ENCODE measurements around the gene MDFIC. TPM values are rescaled to one million over a fixed set of nuclear protein-coding genes. Genes with fewer than 3 reads are reported as not detected.

Gene MDFIC
- total RNA-seq, 2 experiments from 2014 or later, result 25.9 to 27.1 TPM

DNA sequence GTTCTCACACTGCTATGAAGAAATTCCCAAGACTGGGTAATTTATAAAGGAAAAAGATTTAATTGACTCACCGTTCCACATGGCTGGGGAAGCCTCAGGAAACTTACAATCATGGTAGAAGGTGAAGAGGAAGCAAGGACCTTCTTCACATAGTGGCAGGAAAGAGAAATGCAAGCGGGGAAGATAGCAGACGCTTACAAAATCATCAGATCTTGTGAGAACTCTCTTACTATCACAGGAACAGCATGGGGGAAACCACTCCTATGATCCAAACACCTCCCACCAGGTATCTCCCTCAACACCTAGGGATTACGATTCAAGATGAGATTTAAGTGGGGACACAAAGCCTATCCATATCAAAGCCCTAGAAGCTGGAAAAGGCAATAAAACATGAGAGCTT is 130.8 kb downstream of the MDFIC start:
- no peak overlapping the region for H3K27ac ChIP-seq (ENCODE audit: low read depth in 1 of 2, low read length in 2 of 2)
- intact Hi-C loops (cut with DNase I, micrococcal nuclease), result no loop called here
- Mint-ChIP-seq H3K27me3 (no peaks in the 10 kb centered on the region), H3K36me3 (ENCODE audit: low read depth) (no peaks in the 10 kb centered on the region), H3K27ac (no peak overlapping the region), H3K4me1 (ENCODE audit: low read depth) (no peaks in the 10 kb centered on the region), H3K4me3 (no peak overlapping the region), H3K9me3 (no peaks in the 10 kb centered on the region)
- no peaks in the 10 kb centered on the region for H3K4me1 ChIP-seq (ENCODE audit: insufficient read depth, low read length)
- ATAC-seq (ENCODE audit: poor library complexity) (no peak), DNase-seq (no peak)
- POLR2A ChIA-PET, result no interaction called here
- CTCF ChIA-PET, result no interaction called here
- H3K4me3 ChIP-seq (ENCODE audit: low read length), result no peak overlapping the region
- no peaks in the 10 kb centered on the region for H3K36me3 ChIP-seq (ENCODE audit: insufficient read depth, low read length)
- H3K9me3 ChIP-seq (ENCODE audit: control insufficient read depth in 1 of 2, insufficient read depth in 1 of 2, low read length in 2 of 2), result no peaks in the 10 kb centered on the region
- no peaks in the 10 kb centered on the region for H3K27me3 ChIP-seq (ENCODE audit: control insufficient read depth in 1 of 2, insufficient read depth in 2 of 2, low read length in 2 of 2)
- TF ChIP-seq, protein P1, sequence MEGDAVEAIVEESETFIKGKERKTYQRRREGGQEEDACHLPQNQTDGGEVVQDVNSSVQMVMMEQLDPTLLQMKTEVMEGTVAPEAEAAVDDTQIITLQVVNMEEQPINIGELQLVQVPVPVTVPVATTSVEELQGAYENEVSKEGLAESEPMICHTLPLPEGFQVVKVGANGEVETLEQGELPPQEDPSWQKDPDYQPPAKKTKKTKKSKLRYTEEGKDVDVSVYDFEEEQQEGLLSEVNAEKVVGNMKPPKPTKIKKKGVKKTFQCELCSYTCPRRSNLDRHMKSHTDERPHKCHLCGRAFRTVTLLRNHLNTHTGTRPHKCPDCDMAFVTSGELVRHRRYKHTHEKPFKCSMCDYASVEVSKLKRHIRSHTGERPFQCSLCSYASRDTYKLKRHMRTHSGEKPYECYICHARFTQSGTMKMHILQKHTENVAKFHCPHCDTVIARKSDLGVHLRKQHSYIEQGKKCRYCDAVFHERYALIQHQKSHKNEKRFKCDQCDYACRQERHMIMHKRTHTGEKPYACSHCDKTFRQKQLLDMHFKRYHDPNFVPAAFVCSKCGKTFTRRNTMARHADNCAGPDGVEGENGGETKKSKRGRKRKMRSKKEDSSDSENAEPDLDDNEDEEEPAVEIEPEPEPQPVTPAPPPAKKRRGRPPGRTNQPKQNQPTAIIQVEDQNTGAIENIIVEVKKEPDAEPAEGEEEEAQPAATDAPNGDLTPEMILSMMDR (IDR thresholded peaks at IDR 0.05), result no peak

DNA sequence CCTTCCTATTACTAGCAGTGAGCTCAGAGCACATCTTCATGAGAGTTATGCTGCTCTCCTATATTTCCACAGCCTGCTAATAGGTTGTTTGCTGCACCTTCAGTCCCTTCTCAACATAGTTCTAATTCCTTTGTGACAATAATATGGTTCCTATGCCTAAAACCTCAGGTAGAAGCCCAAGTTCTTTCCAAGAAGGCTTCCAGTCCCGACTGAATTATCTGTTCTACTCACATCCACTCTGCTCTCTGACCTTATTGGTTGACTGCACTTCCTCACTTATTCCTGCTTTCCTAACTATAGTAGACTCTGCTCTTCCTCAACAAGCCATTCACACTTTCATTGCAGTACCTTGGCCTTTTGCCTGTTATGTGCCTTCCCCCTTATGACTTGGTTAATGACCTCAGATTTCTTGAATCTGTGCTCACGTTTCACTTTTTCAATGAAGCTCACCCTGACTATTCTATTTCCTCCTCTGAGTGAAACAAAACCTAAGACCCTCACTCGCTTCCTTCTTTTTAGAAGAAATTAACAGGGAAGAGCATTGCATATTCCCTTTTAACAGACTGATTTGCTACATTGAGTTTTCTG is 132.7 kb downstream of the MDFIC start:
- H3K36me3 Mint-ChIP-seq (ENCODE audit: low read depth), result no peaks in the 10 kb centered on the region
- CTCF ChIA-PET, result no interaction called here
- POLR2A ChIA-PET, result no interaction called here
- DNase-seq, result no peak
- TF ChIP-seq, protein P1 (IDR thresholded peaks at IDR 0.05), result no peak
- H3K27me3 ChIP-seq (ENCODE audit: control insufficient read depth in 1 of 2, insufficient read depth in 2 of 2, low read length in 2 of 2), result no peaks in the 10 kb centered on the region
- H3K27me3 Mint-ChIP-seq, result no peaks in the 10 kb centered on the region
- H3K4me3 ChIP-seq (ENCODE audit: low read length), result no peak overlapping the region
- no peaks in the 10 kb centered on the region for H3K36me3 ChIP-seq (ENCODE audit: insufficient read depth, low read length)
- no peaks in the 10 kb centered on the region for H3K4me1 Mint-ChIP-seq (ENCODE audit: low read depth)
- no peak overlapping the region for H3K27ac ChIP-seq (ENCODE audit: low read depth in 1 of 2, low read length in 2 of 2)
- H3K4me3 Mint-ChIP-seq, result no peak overlapping the region
- H3K4me1 ChIP-seq (ENCODE audit: insufficient read depth, low read length), result no peaks in the 10 kb centered on the region
- no peaks in the 10 kb centered on the region for H3K9me3 ChIP-seq (ENCODE audit: control insufficient read depth in 1 of 2, insufficient read depth in 1 of 2, low read length in 2 of 2)
- H3K27ac Mint-ChIP-seq, result no peak overlapping the region
- no peak for ATAC-seq (ENCODE audit: poor library complexity)
- intact Hi-C loops (cut with DNase I, micrococcal nuclease), result no loop called here
- no peaks in the 10 kb centered on the region for H3K9me3 Mint-ChIP-seq

DNA sequence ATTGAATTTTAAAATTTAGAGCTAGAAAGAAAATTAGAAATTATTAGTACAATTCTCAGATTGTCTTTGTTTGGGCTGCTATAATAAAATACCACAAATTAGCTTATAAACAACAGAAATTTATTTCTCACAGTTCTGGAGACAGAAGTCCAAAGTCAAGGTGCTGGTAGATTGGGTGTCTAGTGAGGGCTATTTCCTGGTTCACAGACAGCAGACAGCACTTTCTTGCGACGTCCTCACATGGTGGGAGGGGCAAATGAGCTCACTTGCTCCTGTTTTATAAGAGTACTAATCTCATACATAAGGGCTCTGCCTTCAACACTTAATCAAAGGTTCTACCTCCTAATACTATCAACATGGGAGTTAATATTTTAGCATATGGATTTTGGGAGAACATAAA is 134.1 kb downstream of the MDFIC start:
- intact Hi-C loops (cut with DNase I, micrococcal nuclease), result no loop called here
- ATAC-seq (ENCODE audit: poor library complexity) (no peak), DNase-seq (no peak)
- H3K27ac Mint-ChIP-seq, result no peak overlapping the region
- no peaks in the 10 kb centered on the region for H3K4me1 Mint-ChIP-seq (ENCODE audit: low read depth)
- no peaks in the 10 kb centered on the region for H3K27me3 Mint-ChIP-seq
- ChIA-PET CTCF (no interaction called here), POLR2A (no interaction called here)
- H3K36me3 ChIP-seq (ENCODE audit: insufficient read depth, low read length), result no peaks in the 10 kb centered on the region
- H3K9me3 Mint-ChIP-seq, result no peaks in the 10 kb centered on the region
- TF ChIP-seq, protein P1 (IDR thresholded peaks at IDR 0.05), result no peak
- H3K27ac ChIP-seq (ENCODE audit: low read depth in 1 of 2, low read length in 2 of 2), result no peak overlapping the region
- H3K4me3 ChIP-seq (ENCODE audit: low read length), result no peak overlapping the region
- no peaks in the 10 kb centered on the region for H3K27me3 ChIP-seq (ENCODE audit: control insufficient read depth in 1 of 2, insufficient read depth in 2 of 2, low read length in 2 of 2)
- H3K4me3 Mint-ChIP-seq, result no peak overlapping the region
- no peaks in the 10 kb centered on the region for H3K9me3 ChIP-seq (ENCODE audit: control insufficient read depth in 1 of 2, insufficient read depth in 1 of 2, low read length in 2 of 2)
- no peaks in the 10 kb centered on the region for H3K4me1 ChIP-seq (ENCODE audit: insufficient read depth, low read length)
- H3K36me3 Mint-ChIP-seq (ENCODE audit: low read depth), result no peaks in the 10 kb centered on the region

Data from CD4-positive, alpha-beta T cell (primary cell).